ENCODE results near the gene SH2D3A. TPM values are rescaled to one million over a fixed set of nuclear protein-coding genes. Genes with fewer than 3 reads are reported as not detected.

Gene SH2D3A
- total RNA-seq, 4 donors from 2014 or later: 52.4 to 77.2 (median 66.8) TPM

GRCh38 chr19:6730941-6731670, 36.1 kb downstream of the SH2D3A start:
- H3K4me3 ChIP-seq: no peak overlapping the region
- H3K27me3 ChIP-seq: no peaks in the 10 kb centered on the region
- H3K27ac ChIP-seq: no peak overlapping the region
- peaks cover 5% of the 10 kb centered on the region for H3K4me1 ChIP-seq
- no peaks in the 10 kb centered on the region for H3K9me3 ChIP-seq
- TF ChIP-seq POLR2AphosphoS5 (IDR thresholded peaks at IDR 0.05): no peak
- TF ChIP-seq EP300 (IDR thresholded peaks at IDR 0.05): no peak
- no peak for TF ChIP-seq POLR2A (IDR thresholded peaks at IDR 0.05)
- TF ChIP-seq, protein P1, sequence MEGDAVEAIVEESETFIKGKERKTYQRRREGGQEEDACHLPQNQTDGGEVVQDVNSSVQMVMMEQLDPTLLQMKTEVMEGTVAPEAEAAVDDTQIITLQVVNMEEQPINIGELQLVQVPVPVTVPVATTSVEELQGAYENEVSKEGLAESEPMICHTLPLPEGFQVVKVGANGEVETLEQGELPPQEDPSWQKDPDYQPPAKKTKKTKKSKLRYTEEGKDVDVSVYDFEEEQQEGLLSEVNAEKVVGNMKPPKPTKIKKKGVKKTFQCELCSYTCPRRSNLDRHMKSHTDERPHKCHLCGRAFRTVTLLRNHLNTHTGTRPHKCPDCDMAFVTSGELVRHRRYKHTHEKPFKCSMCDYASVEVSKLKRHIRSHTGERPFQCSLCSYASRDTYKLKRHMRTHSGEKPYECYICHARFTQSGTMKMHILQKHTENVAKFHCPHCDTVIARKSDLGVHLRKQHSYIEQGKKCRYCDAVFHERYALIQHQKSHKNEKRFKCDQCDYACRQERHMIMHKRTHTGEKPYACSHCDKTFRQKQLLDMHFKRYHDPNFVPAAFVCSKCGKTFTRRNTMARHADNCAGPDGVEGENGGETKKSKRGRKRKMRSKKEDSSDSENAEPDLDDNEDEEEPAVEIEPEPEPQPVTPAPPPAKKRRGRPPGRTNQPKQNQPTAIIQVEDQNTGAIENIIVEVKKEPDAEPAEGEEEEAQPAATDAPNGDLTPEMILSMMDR (IDR thresholded peaks at IDR 0.05): no peak
- 88% methylated on average over 15 of the region's 30 CpGs for WGBS
- peaks cover 36% of the 10 kb centered on the region for H3K36me3 ChIP-seq
- no peak for DNase-seq (ENCODE audit: low spot score in 2 of 2)

DNA sequence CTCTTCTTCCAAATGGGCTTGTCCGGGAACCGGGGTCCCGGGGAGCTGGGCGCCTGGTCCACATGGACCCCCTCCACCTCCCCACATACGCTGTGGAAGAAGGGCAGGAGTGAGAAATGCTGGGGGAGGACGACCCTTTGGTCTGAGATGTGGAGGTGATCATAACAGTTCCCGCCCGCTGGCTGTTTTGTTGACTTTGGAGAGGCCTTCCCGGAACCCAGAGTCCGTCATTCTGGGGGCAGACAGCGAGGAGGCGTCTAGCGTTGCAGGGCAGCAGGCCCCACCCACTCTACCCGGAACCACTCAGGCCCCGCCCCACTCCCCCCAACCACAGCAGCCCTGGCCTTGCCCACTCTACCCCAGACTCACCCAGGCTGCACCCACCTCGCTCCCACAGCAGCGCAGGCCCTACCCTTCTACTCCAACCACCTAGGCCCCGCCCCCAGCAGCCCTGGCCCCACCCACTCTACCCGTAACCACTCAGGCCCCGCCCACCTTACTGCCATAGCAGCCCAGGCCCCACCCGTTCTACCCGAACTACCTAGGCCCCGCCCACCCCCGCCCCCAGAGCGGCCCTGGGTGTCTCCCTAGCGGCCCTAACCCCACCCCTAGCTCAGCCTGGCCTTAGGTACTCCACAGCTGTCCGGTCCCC, 37.0 kb downstream of the SH2D3A start:
- TF ChIP-seq POLR2AphosphoS5 (IDR thresholded peaks at IDR 0.05) (no peak), POLR2A (IDR thresholded peaks at IDR 0.05) (no peak), EP300 (IDR thresholded peaks at IDR 0.05) (no peak)
- TF ChIP-seq, protein P1 (IDR thresholded peaks at IDR 0.05): no peak
- WGBS: 78% methylated on average over 25 of the region's 27 CpGs
- Histone ChIP-seq H3K4me1 (no peaks in the 10 kb centered on the region), H3K9me3 (no peaks in the 10 kb centered on the region), H3K27ac (no peak overlapping the region), H3K27me3 (no peaks in the 10 kb centered on the region), H3K4me3 (no peak overlapping the region), H3K36me3 (peaks cover 36% of the 10 kb centered on the region)
- DNase-seq (ENCODE audit: low spot score in 2 of 2): peak in 1 of 2 donors; percentile 72

DNA sequence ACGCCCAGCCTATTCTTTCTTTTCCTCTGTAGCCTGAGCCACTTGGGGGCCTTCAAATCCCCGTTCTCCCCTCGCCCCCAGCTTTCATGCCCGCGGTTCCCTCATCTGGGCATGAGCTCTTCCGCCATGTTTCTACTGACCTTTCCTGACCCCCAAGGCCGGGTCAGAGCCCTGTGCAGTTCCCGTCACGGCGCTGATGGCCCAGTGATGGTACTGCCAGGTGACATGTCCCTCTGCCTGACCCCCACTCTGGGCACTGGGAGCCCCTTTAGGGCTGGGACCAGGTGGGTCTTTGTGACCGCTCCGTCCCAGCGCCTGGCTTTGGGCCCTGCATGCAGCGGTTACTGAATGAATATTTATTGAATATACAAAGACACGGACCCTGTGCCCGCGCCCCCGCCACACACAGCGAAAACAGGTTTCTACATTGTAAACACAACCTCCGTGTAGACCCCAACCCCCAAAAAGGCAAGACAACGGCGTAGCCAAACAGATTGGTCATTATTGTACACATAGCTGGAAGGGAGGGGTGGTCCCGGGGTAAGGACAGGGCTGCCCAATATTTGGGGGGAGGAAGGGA, 37.6 kb downstream of the SH2D3A start:
- TF ChIP-seq, protein P1 (IDR thresholded peaks at IDR 0.05): no peak
- TF ChIP-seq POLR2A (IDR thresholded peaks at IDR 0.05) (no peak), EP300 (IDR thresholded peaks at IDR 0.05) (no peak), POLR2AphosphoS5 (IDR thresholded peaks at IDR 0.05) (no peak)
- Histone ChIP-seq H3K27ac (no peak overlapping the region), H3K36me3 (peaks cover 36% of the 10 kb centered on the region), H3K27me3 (no peaks in the 10 kb centered on the region), H3K4me3 (no peak overlapping the region), H3K4me1 (no peaks in the 10 kb centered on the region), H3K9me3 (no peaks in the 10 kb centered on the region)
- DNase-seq (ENCODE audit: low spot score in 2 of 2): no peak
- WGBS: 91% methylated on average over 23 of the region's 23 CpGs

GRCh38 chr19:6728346-6728745, 38.9 kb downstream of the SH2D3A start:
- 51% methylated on average over 8 of the region's 8 CpGs for WGBS
- TF ChIP-seq POLR2A (IDR thresholded peaks at IDR 0.05) (no peak), EP300 (IDR thresholded peaks at IDR 0.05) (no peak), POLR2AphosphoS5 (IDR thresholded peaks at IDR 0.05) (no peak)
- TF ChIP-seq, protein P1 (IDR thresholded peaks at IDR 0.05): no peak
- Histone ChIP-seq H3K27ac (no peak overlapping the region), H3K36me3 (peaks cover 27% of the 10 kb centered on the region), H3K4me3 (no peak overlapping the region), H3K4me1 (peaks cover 6% of the 10 kb centered on the region), H3K27me3 (no peaks in the 10 kb centered on the region), H3K9me3 (no peaks in the 10 kb centered on the region)
- DNase-seq (ENCODE audit: low spot score in 2 of 2): no peak
